ENCODE data around the gene C20orf204.
"Not testable (repeated sequence)": the region's sequence is repeated elsewhere in the genome, so short reads cannot be mapped to it uniquely, and the experiment has no call there.

The C20orf204 gene

GRCh38 chr20:64035933-64036345, at the start of gene C20orf204:
C20orf204 (plus strand) TSS chr20:64036182; CDS start chr20:64036324, 142 bp downstream.
- Histone ChIP-seq H3K36me3 (ENCODE audit: insufficient read depth, low read length) (no peaks in the 10 kb centered on the region; the same call in 1 of the 2 replicates), H3K4me1 (ENCODE audit: insufficient read depth, low read length) (peaks cover 16% of the 10 kb centered on the region; the same call in 1 of the 2 replicates), H3K9ac (ENCODE audit: low read depth, low read length) (no peak within 1 kb of the TSS), H3K9me3 (ENCODE audit: control insufficient read depth, insufficient read depth, low read length) (no peaks in the 10 kb centered on the region)

GRCh38 chr20:64000906-64001305, 35.1 kb upstream of the C20orf204 start:
- H3K36me3 ChIP-seq (ENCODE audit: insufficient read depth, low read length) = peaks cover 6% of the 10 kb centered on the region; the same call in 1 of the 2 replicates
- H3K4me1 ChIP-seq (ENCODE audit: insufficient read depth, low read length) = no peaks in the 10 kb centered on the region

GRCh38 chr20:64001607-64002011, 34.4 kb upstream of the C20orf204 start:
- Histone ChIP-seq H3K4me1 (ENCODE audit: insufficient read depth, low read length) (no peaks in the 10 kb centered on the region), H3K9me3 (ENCODE audit: control insufficient read depth, insufficient read depth, low read length) (no peaks in the 10 kb centered on the region), H3K9ac (ENCODE audit: low read depth, low read length) (no peak overlapping the region), H3K36me3 (ENCODE audit: insufficient read depth, low read length) (peaks cover 7% of the 10 kb centered on the region; the same call in 1 of the 2 replicates)

More at GRCh38 chr20:64000906-64001305, 35.1 kb upstream of the C20orf204 start:
- Histone ChIP-seq H3K9me3 (ENCODE audit: control insufficient read depth, insufficient read depth, low read length) (no peaks in the 10 kb centered on the region), H3K9ac (ENCODE audit: low read depth, low read length) (no peak overlapping the region)

- Histone ChIP-seq H3K36me3 (ENCODE audit: insufficient read depth, low read length) (peaks cover 7% of the 10 kb centered on the region; the same call in 1 of the 2 replicates), H3K4me1 (ENCODE audit: insufficient read depth, low read length) (no peaks in the 10 kb centered on the region), H3K9ac (ENCODE audit: low read depth, low read length) (no peak overlapping the region), H3K9me3 (ENCODE audit: control insufficient read depth, insufficient read depth, low read length) (peaks cover 6% of the 10 kb centered on the region; the same call in 1 of the 2 replicates)
These were observed 31.8 kb upstream of the C20orf204 start for GRCh38 chr20:64003960-64004725.

- no peak overlapping the region for H3K9ac ChIP-seq (ENCODE audit: low read depth, low read length)
- H3K4me1 ChIP-seq (ENCODE audit: insufficient read depth, low read length) = no peaks in the 10 kb centered on the region
- H3K36me3 ChIP-seq (ENCODE audit: insufficient read depth, low read length) = peaks cover 8% of the 10 kb centered on the region; the same call in 1 of the 2 replicates
- peaks cover 6% of the 10 kb centered on the region; the same call in 1 of the 2 replicates for H3K9me3 ChIP-seq (ENCODE audit: control insufficient read depth, insufficient read depth, low read length)
These were observed 30.6 kb upstream of the C20orf204 start for GRCh38 chr20:64005394-64005793.

GRCh38 chr20:64006490-64006889, 29.5 kb upstream of the C20orf204 start:
- Histone ChIP-seq H3K9me3 (ENCODE audit: control insufficient read depth, insufficient read depth, low read length) (peaks cover 6% of the 10 kb centered on the region; the same call in 1 of the 2 replicates), H3K36me3 (ENCODE audit: insufficient read depth, low read length) (peaks cover 8% of the 10 kb centered on the region; the same call in 1 of the 2 replicates), H3K9ac (ENCODE audit: low read depth, low read length) (no peak overlapping the region), H3K4me1 (ENCODE audit: insufficient read depth, low read length) (no peaks in the 10 kb centered on the region)

- Histone ChIP-seq H3K4me1 (ENCODE audit: insufficient read depth, low read length) (no peaks in the 10 kb centered on the region), H3K36me3 (ENCODE audit: insufficient read depth, low read length) (peaks cover 8% of the 10 kb centered on the region; the same call in 1 of the 2 replicates), H3K9ac (ENCODE audit: low read depth, low read length) (no peak overlapping the region), H3K9me3 (ENCODE audit: control insufficient read depth, insufficient read depth, low read length) (peaks cover 6% of the 10 kb centered on the region; the same call in 1 of the 2 replicates)
These were observed 29.1 kb upstream of the C20orf204 start for GRCh38 chr20:64006902-64007301.

GRCh38 chr20:64009811-64010387, 26.1 kb upstream of the C20orf204 start:
- no peak overlapping the region for H3K9ac ChIP-seq (ENCODE audit: low read depth, low read length)
- H3K4me1 ChIP-seq (ENCODE audit: insufficient read depth, low read length) = no peaks in the 10 kb centered on the region
- peaks cover 12% of the 10 kb centered on the region for H3K36me3 ChIP-seq (ENCODE audit: insufficient read depth, low read length)
- H3K9me3 ChIP-seq (ENCODE audit: control insufficient read depth, insufficient read depth, low read length) = peaks cover 6% of the 10 kb centered on the region; the same call in 1 of the 2 replicates

GRCh38 chr20:64010711-64011237, 25.2 kb upstream of the C20orf204 start:
- H3K9me3 ChIP-seq (ENCODE audit: control insufficient read depth, insufficient read depth, low read length) = peaks cover 6% of the 10 kb centered on the region; the same call in 1 of the 2 replicates
- H3K36me3 ChIP-seq (ENCODE audit: insufficient read depth, low read length) = peaks cover 14% of the 10 kb centered on the region
- H3K9ac ChIP-seq (ENCODE audit: low read depth, low read length) = no peak overlapping the region
- H3K4me1 ChIP-seq (ENCODE audit: insufficient read depth, low read length) = no peaks in the 10 kb centered on the region

GRCh38 chr20:64011366-64011779, 24.6 kb upstream of the C20orf204 start:
- peaks cover 6% of the 10 kb centered on the region; the same call in 1 of the 2 replicates for H3K9me3 ChIP-seq (ENCODE audit: control insufficient read depth, insufficient read depth, low read length)
- H3K4me1 ChIP-seq (ENCODE audit: insufficient read depth, low read length) = no peaks in the 10 kb centered on the region
- H3K36me3 ChIP-seq (ENCODE audit: insufficient read depth, low read length) = peaks cover 12% of the 10 kb centered on the region
- H3K9ac ChIP-seq (ENCODE audit: low read depth, low read length) = no peak overlapping the region

- H3K4me1 ChIP-seq (ENCODE audit: insufficient read depth, low read length); H3K9ac ChIP-seq (ENCODE audit: low read depth, low read length): not testable (repeated sequence)
- peaks cover 15% of the 10 kb centered on the region for H3K36me3 ChIP-seq (ENCODE audit: insufficient read depth, low read length)
These were observed 23.4 kb upstream of the C20orf204 start for GRCh38 chr20:64012385-64013154.

GRCh38 chr20:64015635-64016034, 20.3 kb upstream of the C20orf204 start:
- H3K36me3 ChIP-seq (ENCODE audit: insufficient read depth, low read length) = peaks cover 10% of the 10 kb centered on the region
- no peak overlapping the region for H3K9ac ChIP-seq (ENCODE audit: low read depth, low read length)
- no peaks in the 10 kb centered on the region for H3K9me3 ChIP-seq (ENCODE audit: control insufficient read depth, insufficient read depth, low read length)
- H3K4me1 ChIP-seq (ENCODE audit: insufficient read depth, low read length) = no peaks in the 10 kb centered on the region

More at GRCh38 chr20:64012385-64013154, 23.4 kb upstream of the C20orf204 start:
- H3K9me3 ChIP-seq (ENCODE audit: control insufficient read depth, insufficient read depth, low read length) = not testable (repeated sequence)

- no peaks in the 10 kb centered on the region for H3K9me3 ChIP-seq (ENCODE audit: control insufficient read depth, insufficient read depth, low read length)
- H3K4me1 ChIP-seq (ENCODE audit: insufficient read depth, low read length) = no peaks in the 10 kb centered on the region
- no peak overlapping the region for H3K9ac ChIP-seq (ENCODE audit: low read depth, low read length)
- H3K36me3 ChIP-seq (ENCODE audit: insufficient read depth, low read length) = peaks cover 16% of the 10 kb centered on the region
These were observed 14.6 kb upstream of the C20orf204 start for GRCh38 chr20:64021124-64021975.
